Upper lobe of left lung (tissue), 4 donors: ENCODE data around the gene LYRM2.

ENCODE experiments used
- EP300 ChIP-seq, 4 donors: sonication (generic); formaldehyde crosslinking; IDR thresholded peaks; one replicate each; pipeline ENCODE4 v1.5.1; 2017; ENCODE audit warnings: antibody characterized with exemption in 4 of 4, control low read depth in 2 of 4
- POLR2A ChIP-seq, 4 donors: fragments of 450-650 bp; IDR thresholded peaks; one replicate each; pipeline ENCODE4 v1.5.1; 2016 to 2017; ENCODE audit warnings: antibody characterized with exemption in 4 of 4, mild to moderate bottlenecking in 2 of 4
- POLR2AphosphoS5 ChIP-seq, 2 donors: sonication (generic); formaldehyde crosslinking; IDR thresholded peaks; one replicate each; pipeline ENCODE4 v1.5.1; 2017; ENCODE audit warnings: antibody characterized with exemption in 2 of 2

DNA sequence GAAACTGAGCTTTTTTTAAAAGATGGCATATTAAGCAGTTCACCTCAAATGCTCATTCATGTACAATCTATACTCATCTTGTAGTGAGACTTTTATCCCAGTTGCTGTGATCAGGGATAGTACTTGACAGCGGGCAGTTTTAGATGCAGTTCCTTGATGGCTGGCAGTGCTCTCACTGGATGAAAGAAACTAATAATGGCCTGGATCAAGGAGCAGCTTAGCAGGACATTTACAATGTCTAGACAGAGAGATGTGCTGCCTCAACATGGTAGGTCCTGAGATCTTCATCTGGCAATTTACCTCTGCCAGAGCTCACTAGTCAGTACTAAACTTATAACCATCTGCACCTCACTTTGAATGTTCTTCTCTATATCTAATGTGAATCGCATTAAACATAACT is 46.8 kb upstream of the LYRM2 start:
- TF ChIP-seq POLR2AphosphoS5 (IDR thresholded peaks at IDR 0.05), result no peak
- TF ChIP-seq POLR2A (IDR thresholded peaks at IDR 0.05), result no peak
- no peak for TF ChIP-seq EP300 (IDR thresholded peaks at IDR 0.05)
